ENCODE results near the gene ACACA. TPM values are rescaled to one million over a fixed set of nuclear protein-coding genes. Genes with fewer than 3 reads are reported as not detected.

The ACACA gene
- total RNA-seq, 1 donor from 2014 or later, result 44.8 TPM

- TF ChIP-seq, protein P1, sequence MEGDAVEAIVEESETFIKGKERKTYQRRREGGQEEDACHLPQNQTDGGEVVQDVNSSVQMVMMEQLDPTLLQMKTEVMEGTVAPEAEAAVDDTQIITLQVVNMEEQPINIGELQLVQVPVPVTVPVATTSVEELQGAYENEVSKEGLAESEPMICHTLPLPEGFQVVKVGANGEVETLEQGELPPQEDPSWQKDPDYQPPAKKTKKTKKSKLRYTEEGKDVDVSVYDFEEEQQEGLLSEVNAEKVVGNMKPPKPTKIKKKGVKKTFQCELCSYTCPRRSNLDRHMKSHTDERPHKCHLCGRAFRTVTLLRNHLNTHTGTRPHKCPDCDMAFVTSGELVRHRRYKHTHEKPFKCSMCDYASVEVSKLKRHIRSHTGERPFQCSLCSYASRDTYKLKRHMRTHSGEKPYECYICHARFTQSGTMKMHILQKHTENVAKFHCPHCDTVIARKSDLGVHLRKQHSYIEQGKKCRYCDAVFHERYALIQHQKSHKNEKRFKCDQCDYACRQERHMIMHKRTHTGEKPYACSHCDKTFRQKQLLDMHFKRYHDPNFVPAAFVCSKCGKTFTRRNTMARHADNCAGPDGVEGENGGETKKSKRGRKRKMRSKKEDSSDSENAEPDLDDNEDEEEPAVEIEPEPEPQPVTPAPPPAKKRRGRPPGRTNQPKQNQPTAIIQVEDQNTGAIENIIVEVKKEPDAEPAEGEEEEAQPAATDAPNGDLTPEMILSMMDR (IDR thresholded peaks at IDR 0.05; ENCODE audit: insufficient read depth, low read length, severe bottlenecking), result no peak
- Histone ChIP-seq H3K27me3 (ENCODE audit: control insufficient read depth, insufficient read depth, low read length) (no peaks in the 10 kb centered on the region), H3K4me3 (ENCODE audit: low read depth, low read length) (no peak overlapping the region), H3K36me3 (ENCODE audit: control insufficient read depth, insufficient read depth, low read length) (peaks cover 7% of the 10 kb centered on the region)
- FAIRE-seq (no peak), DNase-seq (ENCODE audit: low read depth) (no peak)
These were observed 192.7 kb downstream of the ACACA start for GRCh38 chr17:37213927-37214326.

- H3K36me3 ChIP-seq (ENCODE audit: control insufficient read depth, insufficient read depth, low read length), result peaks cover 6% of the 10 kb centered on the region
- DNase-seq (ENCODE audit: low read depth), result no peak
- no peak for FAIRE-seq
These were observed 194.5 kb downstream of the ACACA start for GRCh38 chr17:37212179-37212578.

GRCh38 chr17:37211136-37211535, 195.5 kb downstream of the ACACA start:
- Histone ChIP-seq H3K36me3 (ENCODE audit: control insufficient read depth, insufficient read depth, low read length) (peaks cover 7% of the 10 kb centered on the region), H3K27me3 (ENCODE audit: control insufficient read depth, insufficient read depth, low read length) (no peaks in the 10 kb centered on the region)

More at GRCh38 chr17:37212179-37212578, 194.5 kb downstream of the ACACA start:
- H3K27me3 ChIP-seq (ENCODE audit: control insufficient read depth, insufficient read depth, low read length), result no peaks in the 10 kb centered on the region
- TF ChIP-seq, protein P1 (IDR thresholded peaks at IDR 0.05; ENCODE audit: insufficient read depth, low read length, severe bottlenecking), result peak; percentile 9
- no peak overlapping the region for H3K4me3 ChIP-seq (ENCODE audit: low read depth, low read length)

GRCh38 chr17:37207103-37207502, 199.5 kb downstream of the ACACA start:
- no peak for DNase-seq (ENCODE audit: low read depth)
- no peak for FAIRE-seq
- TF ChIP-seq, protein P1 (IDR thresholded peaks at IDR 0.05; ENCODE audit: insufficient read depth, low read length, severe bottlenecking), result no peak
- H3K4me3 ChIP-seq (ENCODE audit: low read depth, low read length), result no peak overlapping the region
- H3K27me3 ChIP-seq (ENCODE audit: control insufficient read depth, insufficient read depth, low read length), result no peaks in the 10 kb centered on the region
- peaks cover 9% of the 10 kb centered on the region for H3K36me3 ChIP-seq (ENCODE audit: control insufficient read depth, insufficient read depth, low read length)

More at GRCh38 chr17:37211136-37211535, 195.5 kb downstream of the ACACA start:
- no peak for DNase-seq (ENCODE audit: low read depth)
- TF ChIP-seq, protein P1 (IDR thresholded peaks at IDR 0.05; ENCODE audit: insufficient read depth, low read length, severe bottlenecking), result no peak
- H3K4me3 ChIP-seq (ENCODE audit: low read depth, low read length), result no peak overlapping the region
- no peak for FAIRE-seq

GRCh38 chr17:37206299-37206698, 200.3 kb downstream of the ACACA start:
- H3K36me3 ChIP-seq (ENCODE audit: control insufficient read depth, insufficient read depth, low read length), result peaks cover 8% of the 10 kb centered on the region
- DNase-seq (ENCODE audit: low read depth) (no peak), FAIRE-seq (no peak)
- no peak overlapping the region for H3K4me3 ChIP-seq (ENCODE audit: low read depth, low read length)
- TF ChIP-seq, protein P1 (IDR thresholded peaks at IDR 0.05; ENCODE audit: insufficient read depth, low read length, severe bottlenecking), result no peak
- no peaks in the 10 kb centered on the region for H3K27me3 ChIP-seq (ENCODE audit: control insufficient read depth, insufficient read depth, low read length)

GRCh38 chr17:37200497-37200896, 206.1 kb downstream of the ACACA start:
- H3K36me3 ChIP-seq (ENCODE audit: control insufficient read depth, insufficient read depth, low read length), result peaks cover 8% of the 10 kb centered on the region
- no peak for FAIRE-seq
- DNase-seq (ENCODE audit: low read depth), result no peak

More at GRCh38 chr17:37200497-37200896, 206.1 kb downstream of the ACACA start:
- Histone ChIP-seq H3K27me3 (ENCODE audit: control insufficient read depth, insufficient read depth, low read length) (no peaks in the 10 kb centered on the region), H3K4me3 (ENCODE audit: low read depth, low read length) (no peak overlapping the region)
- TF ChIP-seq, protein P1 (IDR thresholded peaks at IDR 0.05; ENCODE audit: insufficient read depth, low read length, severe bottlenecking), result no peak

All from bronchial epithelial cell (primary cell).